ENCODE data around the gene CRNKL1. TPM values are rescaled to one million over a fixed set of nuclear protein-coding genes. Genes with fewer than 3 reads are reported as not detected.

CRNKL1 gene
- total RNA-seq, 2 experiments from 2014 or later, result 13.9 to 20.0 TPM

DNA sequence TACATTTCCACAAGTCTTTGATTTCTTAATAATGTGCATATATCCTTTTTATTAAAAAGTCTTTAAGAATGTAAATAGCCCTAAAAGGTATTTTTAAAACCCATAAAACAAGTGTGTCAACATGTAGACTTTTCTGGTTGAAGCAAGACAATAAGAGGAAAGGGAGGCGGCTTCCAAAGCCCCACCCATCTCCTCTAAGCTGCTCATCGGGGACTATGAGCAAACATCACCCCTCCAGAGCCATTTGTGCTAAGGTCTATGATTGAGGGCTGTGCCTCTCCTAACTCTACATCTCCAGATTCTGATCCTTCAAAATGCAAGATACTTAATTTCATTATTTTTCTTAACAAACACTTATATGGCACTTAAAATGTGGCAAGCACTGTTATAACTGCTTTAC, 37.6 kb downstream of the CRNKL1 start:
- H3K4me2 ChIP-seq (ENCODE audit: low read length), result no peak overlapping the region
- peaks cover 15% of the 10 kb centered on the region; the same call in 1 of the 2 replicates for H3K36me3 ChIP-seq (ENCODE audit: insufficient read depth, low read length)
- peaks cover 25% of the 10 kb centered on the region for H3K4me1 ChIP-seq (ENCODE audit: insufficient read depth, low read length, poor library complexity, severe bottlenecking)
- no peaks in the 10 kb centered on the region for H3K9me2 ChIP-seq (ENCODE audit: insufficient read depth, low read length)
- H2AFZ ChIP-seq (ENCODE audit: low read length), result peak overlapping the region; percentile 22; the same call in 1 of the 2 replicates
- no peaks in the 10 kb centered on the region for H3K9me3 ChIP-seq (ENCODE audit: low read length)
- no TSS peak for BruUV-seq (replicated peaks)
- no peak overlapping the region for H3K27ac ChIP-seq (ENCODE audit: low read depth, low read length, poor library complexity, severe bottlenecking)
- intact Hi-C loops (cut with micrococcal nuclease; ENCODE audit: unreplicated experiment), result no loop called here
- peaks cover 24% of the 10 kb centered on the region for H3K79me2 ChIP-seq (ENCODE audit: insufficient read depth, low read depth, low read length)
- DNase-seq (ENCODE audit: low spot score), result no peak
- peaks cover 11% of the 10 kb centered on the region; the same call in 1 of the 2 replicates for H4K20me1 ChIP-seq (ENCODE audit: insufficient read depth, low read length)
- CTCF ChIA-PET (ENCODE audit: unreplicated experiment), result no interaction called here
- TF ChIP-seq EZH2phosphoT487 (IDR thresholded peaks at IDR 0.05; ENCODE audit: borderline replicate concordance, low read depth, low read length), result no peak
- TF ChIP-seq, protein P1, sequence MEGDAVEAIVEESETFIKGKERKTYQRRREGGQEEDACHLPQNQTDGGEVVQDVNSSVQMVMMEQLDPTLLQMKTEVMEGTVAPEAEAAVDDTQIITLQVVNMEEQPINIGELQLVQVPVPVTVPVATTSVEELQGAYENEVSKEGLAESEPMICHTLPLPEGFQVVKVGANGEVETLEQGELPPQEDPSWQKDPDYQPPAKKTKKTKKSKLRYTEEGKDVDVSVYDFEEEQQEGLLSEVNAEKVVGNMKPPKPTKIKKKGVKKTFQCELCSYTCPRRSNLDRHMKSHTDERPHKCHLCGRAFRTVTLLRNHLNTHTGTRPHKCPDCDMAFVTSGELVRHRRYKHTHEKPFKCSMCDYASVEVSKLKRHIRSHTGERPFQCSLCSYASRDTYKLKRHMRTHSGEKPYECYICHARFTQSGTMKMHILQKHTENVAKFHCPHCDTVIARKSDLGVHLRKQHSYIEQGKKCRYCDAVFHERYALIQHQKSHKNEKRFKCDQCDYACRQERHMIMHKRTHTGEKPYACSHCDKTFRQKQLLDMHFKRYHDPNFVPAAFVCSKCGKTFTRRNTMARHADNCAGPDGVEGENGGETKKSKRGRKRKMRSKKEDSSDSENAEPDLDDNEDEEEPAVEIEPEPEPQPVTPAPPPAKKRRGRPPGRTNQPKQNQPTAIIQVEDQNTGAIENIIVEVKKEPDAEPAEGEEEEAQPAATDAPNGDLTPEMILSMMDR (conservative IDR thresholded peaks at IDR 0.05; ENCODE audit: low read length), result no peak
- POLR2A ChIA-PET, result interaction anchor here (0.5 to 3.9 kb wide), 2 partner anchors 38 to 1112 kb away, joined by 3 to 23 read pairs; partner anchors contain the start of genes CFAP61 and CRNKL1
- H3K4me3 ChIP-seq (ENCODE audit: low read depth, low read length, poor library complexity, severe bottlenecking), result no peak overlapping the region

DNA sequence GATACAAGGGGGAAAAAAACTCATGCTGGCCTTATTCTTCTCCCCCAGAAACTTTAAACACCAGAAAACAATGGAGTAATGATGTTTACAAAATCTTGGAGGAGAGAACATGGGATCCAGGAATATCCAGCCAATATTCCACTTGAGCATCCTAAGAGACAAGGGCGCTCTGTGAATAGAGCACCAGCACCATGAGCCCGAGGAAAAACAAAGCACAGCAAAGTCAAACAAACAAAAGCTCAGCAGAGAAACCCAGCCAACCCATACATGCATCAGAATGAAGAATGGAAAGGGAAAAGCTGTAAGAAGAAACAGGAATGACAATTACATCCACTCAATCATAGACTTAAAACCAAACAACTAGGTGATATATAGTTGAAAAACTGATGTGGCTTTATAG, 39.7 kb downstream of the CRNKL1 start:
- no peaks in the 10 kb centered on the region for H3K9me2 ChIP-seq (ENCODE audit: insufficient read depth, low read length)
- TF ChIP-seq EZH2phosphoT487 (IDR thresholded peaks at IDR 0.05; ENCODE audit: borderline replicate concordance, low read depth, low read length), result no peak
- TF ChIP-seq, protein P1 (conservative IDR thresholded peaks at IDR 0.05; ENCODE audit: low read length), result no peak
- POLR2A ChIA-PET, result no interaction called here
- no peak overlapping the region for H3K4me2 ChIP-seq (ENCODE audit: low read length)
- intact Hi-C loops (cut with micrococcal nuclease; ENCODE audit: unreplicated experiment), result no loop called here
- H3K9me3 ChIP-seq (ENCODE audit: low read length), result no peaks in the 10 kb centered on the region
- no peak overlapping the region for H3K27ac ChIP-seq (ENCODE audit: low read depth, low read length, poor library complexity, severe bottlenecking)
- no peak for DNase-seq (ENCODE audit: low spot score)
- H2AFZ ChIP-seq (ENCODE audit: low read length), result no peak overlapping the region
- CTCF ChIA-PET (ENCODE audit: unreplicated experiment), result no interaction called here
- H4K20me1 ChIP-seq (ENCODE audit: insufficient read depth, low read length), result no peaks in the 10 kb centered on the region
- H3K79me2 ChIP-seq (ENCODE audit: insufficient read depth, low read depth, low read length), result peaks cover 2% of the 10 kb centered on the region; the same call in 1 of the 2 replicates
- no peaks in the 10 kb centered on the region for H3K36me3 ChIP-seq (ENCODE audit: insufficient read depth, low read length)
- peaks cover 8% of the 10 kb centered on the region for H3K4me1 ChIP-seq (ENCODE audit: insufficient read depth, low read length, poor library complexity, severe bottlenecking)
- no peak overlapping the region for H3K4me3 ChIP-seq (ENCODE audit: low read depth, low read length, poor library complexity, severe bottlenecking)
- no TSS peak for BruUV-seq (replicated peaks)

DNA sequence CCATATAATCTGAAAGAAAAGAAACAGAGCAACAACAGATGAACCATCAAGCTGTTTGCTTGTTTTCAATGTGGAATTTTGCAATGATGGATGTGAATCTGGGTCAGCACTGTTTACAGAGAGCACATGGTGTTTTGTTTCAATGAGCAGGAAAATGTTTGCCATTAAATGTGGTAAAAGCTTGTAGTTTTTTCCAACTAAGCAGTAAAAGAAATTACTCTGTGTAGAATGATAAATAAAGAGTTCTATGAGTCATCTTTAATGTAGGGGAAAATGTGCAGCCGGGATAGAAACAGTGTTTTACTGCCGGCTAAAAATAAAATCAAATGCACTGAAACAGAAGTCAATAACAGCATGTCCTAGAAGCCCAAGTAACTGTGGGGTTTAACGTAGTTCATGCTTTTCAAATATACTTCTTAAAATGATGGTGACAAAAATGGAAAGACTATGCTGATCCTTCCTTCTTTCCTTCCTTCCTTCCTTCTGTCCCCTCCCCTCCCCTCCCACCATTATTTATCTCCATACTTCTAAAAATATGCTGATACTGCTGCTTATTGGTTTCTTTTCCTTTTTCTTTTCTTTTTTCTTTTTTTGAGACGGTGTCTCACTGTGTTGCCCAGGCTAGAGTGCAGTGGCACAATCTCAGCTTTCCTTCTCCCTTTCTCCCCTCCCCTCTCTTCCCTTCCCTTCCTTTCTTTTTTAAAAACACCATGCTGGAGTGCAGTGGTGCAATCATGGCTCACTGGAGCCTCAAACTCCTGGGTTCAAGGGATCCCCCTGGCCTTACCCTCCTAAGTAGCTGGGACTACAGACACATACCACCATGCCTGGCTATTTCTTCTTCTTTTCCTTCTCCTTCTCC, 41.4 kb downstream of the CRNKL1 start:
- no TSS peak for BruUV-seq (replicated peaks)

More for the DNA sequence above, 41.4 kb downstream of the CRNKL1 start:
- Histone ChIP-seq H2AFZ (ENCODE audit: low read length) (no peak overlapping the region), H3K4me2 (ENCODE audit: low read length) (no peak overlapping the region), H3K9me3 (ENCODE audit: low read length) (no peaks in the 10 kb centered on the region), H3K79me2 (ENCODE audit: insufficient read depth, low read depth, low read length) (no peaks in the 10 kb centered on the region), H3K36me3 (ENCODE audit: insufficient read depth, low read length) (no peaks in the 10 kb centered on the region), H3K9me2 (ENCODE audit: insufficient read depth, low read length) (no peaks in the 10 kb centered on the region), H4K20me1 (ENCODE audit: insufficient read depth, low read length) (no peaks in the 10 kb centered on the region), H3K4me1 (ENCODE audit: insufficient read depth, low read length, poor library complexity, severe bottlenecking) (no peaks in the 10 kb centered on the region), H3K4me3 (ENCODE audit: low read depth, low read length, poor library complexity, severe bottlenecking) (no peak overlapping the region), H3K27ac (ENCODE audit: low read depth, low read length, poor library complexity, severe bottlenecking) (no peak overlapping the region)
- ChIA-PET CTCF (ENCODE audit: unreplicated experiment) (no interaction called here), POLR2A (interaction anchor here (0.6 kb wide), 1 partner anchor 245 kb away, joined by 3 read pairs; no protein-coding TSS in a partner anchor)
- DNase-seq (ENCODE audit: low spot score), result no peak
- intact Hi-C loops (cut with micrococcal nuclease; ENCODE audit: unreplicated experiment), result no loop called here
- TF ChIP-seq, protein P1 (conservative IDR thresholded peaks at IDR 0.05; ENCODE audit: low read length), result no peak
- no peak for TF ChIP-seq EZH2phosphoT487 (IDR thresholded peaks at IDR 0.05; ENCODE audit: borderline replicate concordance, low read depth, low read length)
